HFF-Myc (cell line): ENCODE measurements around the gene KCNIP1.

Source experiments
- DNase-seq: peaks from one replicate; pipeline ENCODE4 v3.0.0-alpha.2; 2011; ENCODE audit warnings: low read depth; ENCODE audit errors: extremely low read depth
- H3K4me3 ChIP-seq: replicated peaks from 2 replicates; pipeline ENCODE4 v1.5.1; 2011; ENCODE audit warnings: low read depth, mild to moderate bottlenecking, control low read depth, low read length
- TF ChIP-seq, protein P1 (sequence below): IDR thresholded peaks from 2 replicates; pipeline ENCODE4 v1.5.1; 2012; ENCODE audit warnings: mild to moderate bottlenecking, low read depth, low read length, control low read depth; ENCODE audit errors: missing control alignments

KCNIP1 gene

DNA sequence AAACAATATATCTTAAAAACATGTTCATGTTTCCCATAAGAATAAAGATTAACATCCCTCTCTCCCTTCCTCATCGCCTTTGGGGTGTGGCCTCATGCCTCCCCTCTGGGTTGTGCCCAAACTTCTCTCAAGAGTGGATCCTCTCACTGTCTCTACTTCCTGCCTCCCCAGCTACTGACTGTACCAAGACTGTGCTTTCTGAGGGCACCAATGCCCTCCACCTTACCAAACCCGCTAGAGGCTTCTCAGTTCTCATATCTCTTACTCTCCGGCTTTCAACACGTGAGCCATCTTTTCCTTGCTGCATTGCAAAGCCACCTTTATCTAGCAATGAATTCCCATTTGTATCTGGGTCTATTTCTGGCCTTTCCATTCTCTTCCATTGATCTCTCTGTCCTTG, 34.4 kb upstream of the KCNIP1 start:
- no peak overlapping the region for H3K4me3 ChIP-seq
- TF ChIP-seq, protein P1, sequence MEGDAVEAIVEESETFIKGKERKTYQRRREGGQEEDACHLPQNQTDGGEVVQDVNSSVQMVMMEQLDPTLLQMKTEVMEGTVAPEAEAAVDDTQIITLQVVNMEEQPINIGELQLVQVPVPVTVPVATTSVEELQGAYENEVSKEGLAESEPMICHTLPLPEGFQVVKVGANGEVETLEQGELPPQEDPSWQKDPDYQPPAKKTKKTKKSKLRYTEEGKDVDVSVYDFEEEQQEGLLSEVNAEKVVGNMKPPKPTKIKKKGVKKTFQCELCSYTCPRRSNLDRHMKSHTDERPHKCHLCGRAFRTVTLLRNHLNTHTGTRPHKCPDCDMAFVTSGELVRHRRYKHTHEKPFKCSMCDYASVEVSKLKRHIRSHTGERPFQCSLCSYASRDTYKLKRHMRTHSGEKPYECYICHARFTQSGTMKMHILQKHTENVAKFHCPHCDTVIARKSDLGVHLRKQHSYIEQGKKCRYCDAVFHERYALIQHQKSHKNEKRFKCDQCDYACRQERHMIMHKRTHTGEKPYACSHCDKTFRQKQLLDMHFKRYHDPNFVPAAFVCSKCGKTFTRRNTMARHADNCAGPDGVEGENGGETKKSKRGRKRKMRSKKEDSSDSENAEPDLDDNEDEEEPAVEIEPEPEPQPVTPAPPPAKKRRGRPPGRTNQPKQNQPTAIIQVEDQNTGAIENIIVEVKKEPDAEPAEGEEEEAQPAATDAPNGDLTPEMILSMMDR: no peak
- DNase-seq: no peak

DNA sequence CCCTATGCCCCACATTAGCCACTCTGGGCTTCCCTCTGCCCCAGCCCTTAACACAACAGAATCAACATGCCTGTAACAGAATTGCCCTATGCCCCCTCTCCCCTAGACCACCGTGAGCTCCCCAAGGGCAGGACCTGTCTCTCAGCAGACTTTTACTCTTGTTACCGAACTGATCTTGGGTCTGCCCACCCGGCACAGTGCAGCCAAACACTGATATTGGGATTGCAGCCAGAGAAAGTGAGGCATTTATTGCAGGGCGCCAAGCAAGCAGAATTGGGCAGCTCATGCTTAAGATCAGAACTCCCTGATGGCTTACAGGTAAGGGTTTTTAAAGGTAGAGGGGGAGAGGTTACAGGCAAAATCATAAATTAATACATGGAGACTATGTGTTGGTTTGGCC, 33.5 kb upstream of the KCNIP1 start:
- no peak for DNase-seq
- TF ChIP-seq, protein P1: no peak
- H3K4me3 ChIP-seq: no peak overlapping the region

DNA sequence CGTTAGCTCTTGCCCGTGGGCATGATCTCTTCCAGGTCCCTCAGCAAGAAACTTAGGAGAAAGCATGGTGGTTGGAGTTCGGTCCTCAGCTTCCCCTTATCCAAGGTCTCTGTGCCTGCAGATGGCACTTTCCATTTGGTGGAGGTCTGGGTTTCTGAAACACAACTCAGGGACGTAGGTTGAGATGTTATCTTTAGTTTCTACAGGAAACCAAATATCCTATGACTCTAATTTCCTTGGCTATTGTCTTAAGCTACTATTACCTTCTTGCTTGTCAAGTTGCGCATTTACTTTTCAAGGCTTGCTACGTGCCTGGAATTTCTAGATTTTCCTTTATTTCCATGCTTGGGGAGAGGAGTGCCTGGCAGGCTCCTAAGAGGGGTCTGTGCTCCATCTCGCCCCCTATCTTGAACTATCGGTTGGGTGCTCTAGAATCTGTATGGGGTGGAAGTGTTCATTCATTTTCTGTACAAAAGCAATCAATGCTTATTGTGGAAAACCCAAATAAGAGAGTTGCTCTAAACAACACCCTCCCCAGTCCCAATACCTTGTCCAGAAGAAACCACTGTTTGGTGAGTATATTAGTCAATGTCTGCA, 32.9 kb upstream of the KCNIP1 start:
- no peak overlapping the region for H3K4me3 ChIP-seq
- DNase-seq: no peak
- TF ChIP-seq, protein P1: no peak

DNA sequence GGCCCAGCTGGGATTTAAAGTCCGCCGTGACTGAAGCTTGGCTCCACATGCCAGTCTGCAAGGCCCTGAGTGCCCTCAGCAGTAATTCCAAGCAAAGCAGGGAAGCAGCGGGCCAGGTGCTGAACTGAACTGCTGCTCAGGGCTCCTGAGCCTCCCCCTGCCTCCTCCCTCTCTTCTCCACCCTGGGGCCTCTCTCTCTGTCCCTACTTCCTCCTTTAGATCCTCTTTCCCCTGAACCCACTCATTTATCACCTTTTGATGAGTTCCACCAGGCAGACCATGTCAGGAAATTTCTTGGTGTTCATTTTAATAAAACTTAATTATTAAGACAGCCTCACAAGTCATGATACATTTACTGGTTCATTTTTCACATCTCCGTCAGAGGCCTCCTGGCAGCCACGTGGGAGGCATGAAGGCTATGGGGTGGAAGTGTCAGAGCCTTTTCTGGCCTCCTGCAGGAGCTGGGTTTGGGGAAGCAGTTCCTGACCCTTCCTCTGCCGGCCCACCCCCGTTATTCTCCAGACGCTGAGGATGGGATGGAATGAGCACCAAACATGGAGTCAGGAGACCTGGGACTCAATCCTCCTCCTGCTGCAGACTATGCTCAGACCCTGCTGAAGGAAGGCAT, 32.2 kb upstream of the KCNIP1 start:
- H3K4me3 ChIP-seq: no peak overlapping the region
- no peak for DNase-seq
- TF ChIP-seq, protein P1: no peak

DNA sequence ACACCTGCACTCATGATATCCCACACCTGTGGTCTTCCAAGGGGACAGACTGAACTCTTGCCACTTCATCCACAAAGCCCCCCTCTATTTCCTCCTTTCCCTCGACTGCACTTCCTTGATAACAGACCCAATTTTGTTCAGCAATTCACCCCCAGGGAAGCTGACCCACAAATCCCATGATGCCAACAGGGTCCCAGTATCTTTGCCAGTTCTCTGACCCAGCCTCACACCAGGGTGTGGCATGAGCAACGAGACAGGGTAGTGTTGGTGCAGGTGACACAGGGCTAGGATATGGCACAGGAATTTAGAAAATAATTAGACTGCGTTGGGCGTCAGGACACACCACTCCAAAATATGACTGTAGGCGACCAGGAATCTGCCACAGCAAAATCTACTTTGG, 30.2 kb upstream of the KCNIP1 start:
- no peak overlapping the region for H3K4me3 ChIP-seq
- TF ChIP-seq, protein P1: no peak
- no peak for DNase-seq

DNA sequence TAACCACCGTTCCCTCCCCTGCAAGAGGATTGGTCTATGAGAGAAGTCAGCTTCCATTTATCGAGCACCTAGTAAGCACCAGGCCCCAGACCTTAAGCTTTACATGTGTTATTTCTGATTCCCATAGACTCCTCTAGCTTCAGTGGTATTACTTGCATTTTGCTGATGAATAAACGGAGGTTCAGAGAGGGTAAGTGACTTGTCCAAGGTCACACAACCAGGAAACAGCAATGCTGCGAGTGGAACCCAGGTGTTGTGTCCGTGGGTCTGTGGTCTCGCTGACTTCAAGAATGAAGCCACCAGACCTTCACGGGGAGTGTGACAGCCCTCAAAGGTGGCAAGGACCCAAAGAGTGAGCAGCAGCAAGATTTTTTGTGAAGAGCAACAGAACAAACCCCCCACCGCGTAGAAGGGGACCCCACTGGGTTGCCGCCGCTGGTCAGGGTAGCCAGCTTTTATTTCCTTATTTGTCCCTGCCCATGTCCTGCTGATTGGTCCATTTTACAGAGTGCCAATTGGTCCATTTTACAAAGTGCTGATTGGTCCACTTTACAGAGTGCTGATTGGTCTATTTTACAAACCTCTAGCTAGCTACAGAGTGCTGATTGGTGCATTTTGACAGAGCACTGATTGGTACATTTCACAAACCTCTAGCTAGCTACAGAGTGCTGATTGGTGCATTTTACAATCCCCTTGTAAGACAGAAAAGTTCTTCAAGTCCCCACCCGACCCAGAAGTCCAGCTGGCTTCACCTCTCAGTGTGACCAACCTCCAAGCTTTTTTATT, 29.1 kb upstream of the KCNIP1 start:
- TF ChIP-seq, protein P1: no peak
- no peak overlapping the region for H3K4me3 ChIP-seq

More for the DNA sequence above, 29.1 kb upstream of the KCNIP1 start:
- no peak for DNase-seq
